Measurements from ENCODE around the gene FAM193A.
A peak's percentile ranks its signal among the peaks of the same experiment; 100 is the strongest.
"Not testable (repeated sequence)": the region's sequence is repeated elsewhere in the genome, so short reads cannot be mapped to it uniquely, and the experiment has no call there.

FAM193A gene

DNA sequence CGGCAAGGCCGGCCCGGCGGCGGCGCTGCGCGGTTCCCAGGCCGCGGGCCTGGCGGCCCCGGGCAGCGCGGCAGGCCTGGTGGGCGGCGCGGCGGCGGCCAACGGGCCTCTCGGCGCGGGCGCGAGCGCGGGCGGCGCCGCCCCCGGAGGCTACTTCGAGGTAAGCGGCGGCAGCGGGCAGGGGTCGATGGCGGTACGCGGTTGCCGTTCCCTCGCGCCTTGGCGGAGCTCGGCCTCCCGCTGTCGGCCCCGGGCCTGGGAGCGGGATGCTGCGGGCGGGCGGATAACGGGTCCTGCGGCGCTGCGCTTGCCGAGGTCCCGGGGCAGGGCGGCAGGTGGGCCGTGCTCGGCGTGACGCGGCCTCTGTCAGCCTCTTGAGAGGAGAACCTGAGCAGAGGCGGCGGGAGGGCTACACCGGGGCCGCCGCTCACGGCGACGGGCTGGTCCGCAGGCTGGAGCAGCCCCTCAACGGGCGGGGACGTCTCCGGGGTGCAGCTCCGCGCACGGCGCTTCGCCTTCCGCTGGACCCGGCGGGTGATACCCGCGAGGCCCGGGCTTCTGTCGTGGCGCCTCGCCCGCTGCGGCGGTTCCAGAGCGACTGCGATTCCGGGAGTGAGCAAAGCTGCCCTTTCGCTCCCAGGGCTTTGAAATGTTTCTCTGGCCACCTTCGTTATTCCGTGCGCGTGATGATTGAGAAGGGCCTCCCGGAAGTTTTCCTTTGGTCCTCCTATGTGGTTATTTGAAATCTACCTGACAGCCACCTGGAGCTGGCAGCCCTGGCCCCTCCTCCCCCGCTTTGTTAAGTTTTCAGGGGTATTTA lies 774 bp downstream of the FAM193A start:
- no peak for TF ChIP-seq CTCF (IDR thresholded peaks at IDR 0.05; ENCODE audit: insufficient read depth, low read length, missing control alignments)
- peak overlapping the region; percentile 72 for H3K4me3 ChIP-seq (ENCODE audit: low read depth, low read length)
- DNase-seq (ENCODE audit: low read depth, low spot score): no peak
- CTCF ChIA-PET: interaction anchor here (1.2 kb wide), 1 partner anchor 9 kb away, joined by 4 read pairs; no protein-coding TSS in a partner anchor
- POLR2A ChIA-PET: interaction anchor here (0.6 to 0.7 kb wide), 2 partner anchors 56 to 534 kb away, joined by 3 read pairs; no protein-coding TSS in a partner anchor

- ChIA-PET POLR2A (interaction anchor here (1.4 kb wide), 1 partner anchor 7 kb away, joined by 6 read pairs; the partner anchor contains the start of gene FAM193A), CTCF (interaction anchor here (1.0 kb wide), 1 partner anchor 11 kb away, joined by 3 read pairs; no protein-coding TSS in a partner anchor)
- not testable (repeated sequence) for H3K4me3 ChIP-seq (ENCODE audit: low read depth, low read length); DNase-seq (ENCODE audit: low read depth, low spot score)
Measured at GRCh38 chr4:2543580-2544191, 7.2 kb downstream of the FAM193A start.

GRCh38 chr4:2545321-2546013 lies 9.0 kb downstream of the FAM193A start:
- CTCF ChIA-PET: interaction anchor here (0.8 kb wide), 1 partner anchor 8 kb away, joined by 4 read pairs; no protein-coding TSS in a partner anchor
- TF ChIP-seq CTCF (IDR thresholded peaks at IDR 0.05; ENCODE audit: insufficient read depth, low read length, missing control alignments): no peak
- no peak overlapping the region for H3K4me3 ChIP-seq (ENCODE audit: low read depth, low read length)
- POLR2A ChIA-PET: no interaction called here
- DNase-seq (ENCODE audit: low read depth, low spot score): no peak

DNA sequence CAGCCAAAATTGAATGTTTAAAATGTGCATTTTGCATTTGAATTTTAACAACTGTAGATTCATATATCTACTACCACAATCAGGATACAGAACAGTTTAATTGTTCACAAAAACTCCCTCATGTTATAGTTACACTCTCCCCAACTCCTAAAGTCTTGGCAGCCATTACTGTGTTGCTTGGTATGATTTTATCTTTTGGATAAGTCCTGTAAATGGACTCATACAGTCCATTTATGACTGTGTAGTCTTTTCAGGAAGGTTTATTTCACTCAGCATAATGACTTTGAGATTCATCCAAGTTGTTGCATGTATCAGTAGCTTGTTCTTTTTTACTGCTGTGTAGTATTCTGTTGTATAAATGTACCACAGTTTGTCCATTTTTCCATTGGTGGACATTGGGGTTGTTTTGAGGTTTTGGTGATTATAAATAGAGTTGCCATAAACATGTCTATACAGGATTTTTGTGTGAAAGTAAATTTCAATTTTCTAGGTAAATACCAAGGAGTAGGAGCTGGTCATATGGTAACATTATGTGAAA lies 9.9 kb downstream of the FAM193A start:
- no peak overlapping the region for H3K4me3 ChIP-seq (ENCODE audit: low read depth, low read length)
- no peak for TF ChIP-seq CTCF (IDR thresholded peaks at IDR 0.05; ENCODE audit: insufficient read depth, low read length, missing control alignments)
- ChIA-PET CTCF (interaction anchor here (0.8 kb wide), 1 partner anchor 9 kb away, joined by 4 read pairs; no protein-coding TSS in a partner anchor), POLR2A (no interaction called here)
- DNase-seq (ENCODE audit: low read depth, low spot score): no peak

DNA sequence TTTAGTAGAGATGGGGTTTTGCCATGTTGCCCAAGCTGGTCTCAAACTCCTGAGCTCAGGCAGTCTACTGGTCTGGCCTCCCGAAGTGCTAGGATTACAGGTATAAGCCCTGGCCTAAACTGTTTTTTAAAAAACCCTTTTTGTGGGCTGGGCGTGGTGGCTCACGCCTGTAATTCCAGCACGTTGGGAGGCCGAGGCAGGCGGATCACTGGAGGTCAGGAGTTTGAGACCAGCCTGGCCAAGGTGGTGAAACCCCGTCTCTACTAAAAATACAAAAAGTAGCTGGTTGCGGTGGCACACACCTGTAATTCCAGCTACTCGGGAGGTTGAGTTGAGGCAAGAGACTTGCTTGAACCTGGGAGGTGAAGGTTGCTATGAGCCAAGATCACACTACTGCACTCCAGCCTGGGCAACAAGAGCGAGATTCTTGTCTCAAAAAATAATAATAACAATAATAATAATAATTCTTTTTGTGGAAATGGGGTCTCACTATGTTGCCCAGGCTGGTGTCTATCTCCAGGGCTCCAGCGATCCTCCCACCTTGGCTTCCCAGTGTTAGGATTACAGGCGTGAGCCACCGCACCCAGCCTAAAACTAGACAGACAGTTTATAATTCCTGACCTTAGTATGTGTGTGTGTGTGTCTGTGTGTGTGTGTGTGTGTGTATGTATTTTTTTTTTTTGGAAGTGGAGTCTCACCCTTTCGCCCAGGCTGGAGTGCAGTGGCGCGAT lies 10.7 kb downstream of the FAM193A start:
- POLR2A ChIA-PET; DNase-seq (ENCODE audit: low read depth, low spot score); CTCF ChIA-PET; H3K4me3 ChIP-seq (ENCODE audit: low read depth, low read length): not testable (repeated sequence)

- CTCF ChIA-PET: no interaction called here
- no peak for TF ChIP-seq CTCF (IDR thresholded peaks at IDR 0.05; ENCODE audit: insufficient read depth, low read length, missing control alignments)
- no peak for DNase-seq (ENCODE audit: low read depth, low spot score)
- no peak overlapping the region for H3K4me3 ChIP-seq (ENCODE audit: low read depth, low read length)
- POLR2A ChIA-PET: no interaction called here
Measured at GRCh38 chr4:2551118-2551517, 14.7 kb downstream of the FAM193A start.

All from AG04449 (cell line).